HFF-Myc (cell line): ENCODE results near the gene HPX.
A peak's percentile ranks its signal among the peaks of the same experiment; 100 is the strongest.

Experiments
- DNase-seq: peaks from one replicate; pipeline ENCODE4 v3.0.0-alpha.2; 2011; ENCODE audit warnings: low read depth; ENCODE audit errors: extremely low read depth
- H3K4me3 ChIP-seq: replicated peaks from 2 replicates; pipeline ENCODE4 v1.5.1; 2011; ENCODE audit warnings: low read depth, mild to moderate bottlenecking, control low read depth, low read length
- TF ChIP-seq, protein P1 (sequence below): IDR thresholded peaks from 2 replicates; pipeline ENCODE4 v1.5.1; 2012; ENCODE audit warnings: mild to moderate bottlenecking, low read depth, low read length, control low read depth; ENCODE audit errors: missing control alignments

The HPX gene

GRCh38 chr11:6469599-6469998 lies 28.8 kb upstream of the HPX start:
- TF ChIP-seq, protein P1, sequence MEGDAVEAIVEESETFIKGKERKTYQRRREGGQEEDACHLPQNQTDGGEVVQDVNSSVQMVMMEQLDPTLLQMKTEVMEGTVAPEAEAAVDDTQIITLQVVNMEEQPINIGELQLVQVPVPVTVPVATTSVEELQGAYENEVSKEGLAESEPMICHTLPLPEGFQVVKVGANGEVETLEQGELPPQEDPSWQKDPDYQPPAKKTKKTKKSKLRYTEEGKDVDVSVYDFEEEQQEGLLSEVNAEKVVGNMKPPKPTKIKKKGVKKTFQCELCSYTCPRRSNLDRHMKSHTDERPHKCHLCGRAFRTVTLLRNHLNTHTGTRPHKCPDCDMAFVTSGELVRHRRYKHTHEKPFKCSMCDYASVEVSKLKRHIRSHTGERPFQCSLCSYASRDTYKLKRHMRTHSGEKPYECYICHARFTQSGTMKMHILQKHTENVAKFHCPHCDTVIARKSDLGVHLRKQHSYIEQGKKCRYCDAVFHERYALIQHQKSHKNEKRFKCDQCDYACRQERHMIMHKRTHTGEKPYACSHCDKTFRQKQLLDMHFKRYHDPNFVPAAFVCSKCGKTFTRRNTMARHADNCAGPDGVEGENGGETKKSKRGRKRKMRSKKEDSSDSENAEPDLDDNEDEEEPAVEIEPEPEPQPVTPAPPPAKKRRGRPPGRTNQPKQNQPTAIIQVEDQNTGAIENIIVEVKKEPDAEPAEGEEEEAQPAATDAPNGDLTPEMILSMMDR: no peak
- DNase-seq: no peak
- H3K4me3 ChIP-seq: no peak overlapping the region

DNA sequence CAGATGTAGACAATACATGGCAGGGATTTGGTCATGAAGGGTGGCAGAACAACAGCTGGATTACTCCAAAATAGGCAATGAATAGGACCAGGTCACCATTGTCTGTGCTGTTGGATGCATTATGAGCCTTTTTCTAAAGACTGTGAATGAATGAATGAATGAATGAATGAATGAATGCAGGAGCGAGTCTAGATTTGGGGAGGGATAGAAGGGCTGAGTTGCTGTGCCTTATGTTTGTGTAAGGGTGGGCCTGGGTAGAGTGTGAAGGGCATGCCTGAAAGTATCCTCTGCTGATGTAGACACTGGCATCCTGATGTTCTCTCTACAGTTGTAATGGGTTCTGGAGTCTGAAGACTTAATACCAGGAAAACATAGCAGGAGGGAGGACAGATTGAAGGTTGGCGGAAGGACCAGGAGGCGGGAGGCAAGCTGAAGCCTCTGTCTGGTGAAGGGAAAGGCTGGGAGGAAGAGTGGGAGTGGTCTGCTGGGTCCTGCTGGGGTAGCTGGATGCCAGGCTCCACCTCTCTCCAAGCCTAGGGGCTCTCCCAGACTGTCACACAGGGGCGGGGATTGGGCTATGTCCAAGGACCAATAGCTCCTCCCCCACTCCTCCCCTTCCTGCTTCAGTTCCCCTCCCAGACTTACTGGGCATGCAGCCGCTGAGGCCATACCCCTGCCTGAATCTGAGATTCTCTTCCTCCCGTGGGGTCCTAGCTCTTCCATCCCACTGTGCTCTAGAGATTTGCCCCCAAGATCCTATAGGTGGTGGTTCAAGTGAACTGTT lies 28.1 kb upstream of the HPX start:
- peak; percentile 59 for DNase-seq
- TF ChIP-seq, protein P1: no peak
- H3K4me3 ChIP-seq: no peak overlapping the region

DNA sequence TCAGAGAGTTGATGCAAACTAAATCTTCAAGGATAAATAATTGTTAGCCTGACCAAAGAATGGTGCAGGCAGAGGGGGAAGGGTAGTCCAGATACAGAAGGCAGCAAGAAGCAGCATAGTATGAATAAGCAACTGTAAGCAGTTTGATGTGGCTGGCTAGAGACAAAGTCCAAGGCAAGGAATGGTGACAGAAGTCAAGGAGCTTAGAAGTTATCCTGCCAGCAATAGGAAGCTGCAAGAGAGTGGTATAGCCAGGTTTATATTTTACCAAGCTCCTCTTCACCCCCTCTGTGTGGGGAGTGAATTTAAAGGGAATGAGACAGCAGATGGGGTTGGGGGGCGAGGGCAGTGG lies 18.3 kb upstream of the HPX start:
- no peak for DNase-seq
- no peak overlapping the region for H3K4me3 ChIP-seq
- TF ChIP-seq, protein P1: no peak

- TF ChIP-seq, protein P1: no peak
- no peak overlapping the region for H3K4me3 ChIP-seq
- no peak for DNase-seq
Observed at GRCh38 chr11:6458352-6459098, 17.7 kb upstream of the HPX start.

DNA sequence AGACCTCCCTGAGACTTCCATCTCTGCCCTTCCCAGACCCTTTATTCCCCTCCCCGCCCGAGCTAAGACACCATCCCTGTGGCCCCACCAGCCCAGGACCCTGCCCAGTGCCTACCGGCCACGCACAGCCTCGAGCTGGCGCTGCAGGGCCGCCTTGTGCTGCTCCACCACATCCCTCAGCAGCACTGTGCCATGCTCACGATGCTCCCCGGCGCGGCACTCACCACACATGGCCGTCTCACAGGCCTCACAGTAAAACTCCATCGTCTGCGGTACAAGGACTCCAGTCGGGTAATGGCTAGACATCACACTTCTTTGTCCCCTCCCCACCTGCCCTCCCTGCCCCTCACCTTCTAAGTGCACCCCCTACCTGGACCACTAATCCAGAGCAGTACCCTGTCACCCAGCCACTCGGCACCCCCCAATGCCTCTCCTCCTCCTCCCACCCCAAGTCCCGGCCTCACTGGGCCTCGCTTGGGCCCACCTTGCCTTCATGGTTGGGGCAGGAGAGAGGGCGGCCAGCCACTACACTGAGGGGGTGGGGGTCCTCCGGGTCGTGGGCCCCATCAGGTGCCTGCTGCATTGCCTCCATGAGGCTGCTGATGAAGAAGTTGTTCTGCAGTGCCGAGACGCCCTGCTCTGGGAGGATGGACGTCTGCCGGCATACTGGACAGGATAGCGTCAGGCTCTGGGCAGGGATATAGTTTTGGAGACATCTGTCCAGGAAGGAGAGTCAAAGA lies 17.0 kb upstream of the HPX start:
- DNase-seq: no peak
- TF ChIP-seq, protein P1: no peak
- H3K4me3 ChIP-seq: no peak overlapping the region

- TF ChIP-seq, protein P1: no peak
- DNase-seq: no peak
- H3K4me3 ChIP-seq: no peak overlapping the region
Observed at GRCh38 chr11:6456361-6457073, 15.7 kb upstream of the HPX start.
